Right forelimb (tissue), 1 donor: Measurements from ENCODE around the gene PTH1R.

Experiments
- DNase-seq: peaks from one replicate; pipeline ENCODE4 v3.0.0-alpha.2; 2018

PTH1R gene

DNA sequence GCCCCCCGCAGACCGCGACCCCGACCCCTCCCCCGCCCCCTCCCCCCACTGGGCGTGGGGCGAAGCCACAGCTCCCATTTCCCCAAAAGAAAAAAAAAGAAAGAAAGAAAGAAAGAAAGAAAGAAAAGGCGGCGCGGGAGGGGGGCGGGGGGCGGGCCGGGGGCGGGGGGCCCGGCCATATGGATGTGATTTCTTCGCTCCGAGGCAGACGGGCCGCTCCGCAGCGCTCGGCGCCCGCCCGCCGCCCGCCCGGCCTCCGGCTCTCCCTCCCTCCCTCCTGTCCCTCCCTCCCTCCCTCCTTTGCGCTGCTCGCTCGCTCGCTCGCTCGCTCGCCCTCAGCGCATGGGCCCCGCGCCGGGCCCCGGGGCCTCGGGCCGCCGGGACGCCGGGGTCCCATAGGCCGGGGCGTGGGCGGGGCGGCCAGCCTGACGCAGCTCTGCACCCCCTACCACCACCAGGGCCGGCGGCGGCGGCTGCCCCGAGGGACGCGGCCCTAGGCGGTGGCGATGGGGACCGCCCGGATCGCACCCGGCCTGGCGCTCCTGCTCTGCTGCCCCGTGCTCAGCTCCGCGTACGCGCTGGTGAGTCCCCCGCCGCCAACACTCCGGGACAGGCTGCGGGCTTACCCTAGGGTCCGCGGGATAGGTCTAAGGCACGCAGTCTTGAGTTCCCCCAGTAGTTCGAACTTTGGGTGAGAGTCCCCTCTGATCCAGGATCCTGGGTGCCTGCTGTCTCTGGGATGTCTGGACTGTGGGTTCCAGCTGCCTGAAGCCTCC lies 5.7 kb downstream of the PTH1R start:
- peak; percentile 70 for DNase-seq

DNA sequence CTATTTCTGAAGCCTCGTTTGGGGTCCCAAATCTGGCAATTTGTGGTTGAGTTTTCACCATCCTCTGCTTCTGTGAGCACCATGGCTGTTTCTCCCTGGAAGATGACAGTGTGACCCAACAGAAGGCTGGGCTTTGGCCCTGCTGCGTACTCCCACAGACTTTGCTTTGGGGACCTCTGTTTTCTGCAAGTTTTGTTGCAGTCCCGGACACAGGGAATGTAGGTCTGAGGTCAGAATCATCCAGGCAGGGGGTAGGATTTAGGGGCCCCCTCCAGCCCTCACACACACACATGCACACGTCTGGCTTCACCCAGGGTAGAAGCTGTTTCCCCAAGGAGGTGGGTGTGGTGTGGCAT lies 6.3 kb downstream of the PTH1R start:
- no peak for DNase-seq

DNA sequence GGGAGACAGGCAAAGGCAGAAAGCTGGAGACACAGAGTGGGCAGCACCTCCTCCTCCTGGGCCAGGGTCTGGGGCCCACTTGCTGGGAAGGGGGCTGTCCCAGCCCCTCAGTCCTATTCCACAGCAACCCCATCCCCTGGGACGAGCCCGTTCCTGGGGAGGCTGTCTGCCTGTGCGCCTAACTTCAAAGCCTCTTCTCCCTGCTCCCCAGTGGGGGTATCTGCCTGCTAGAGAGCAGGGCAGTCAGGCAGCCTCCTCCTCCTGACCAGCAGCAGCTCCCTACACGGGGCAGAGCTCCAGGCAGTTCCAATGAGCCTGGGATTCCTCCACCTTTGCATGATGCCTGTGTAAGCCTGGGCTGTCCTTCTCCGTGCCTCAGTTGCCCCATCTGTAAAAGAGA lies 6.9 kb downstream of the PTH1R start:
- DNase-seq: no peak

DNA sequence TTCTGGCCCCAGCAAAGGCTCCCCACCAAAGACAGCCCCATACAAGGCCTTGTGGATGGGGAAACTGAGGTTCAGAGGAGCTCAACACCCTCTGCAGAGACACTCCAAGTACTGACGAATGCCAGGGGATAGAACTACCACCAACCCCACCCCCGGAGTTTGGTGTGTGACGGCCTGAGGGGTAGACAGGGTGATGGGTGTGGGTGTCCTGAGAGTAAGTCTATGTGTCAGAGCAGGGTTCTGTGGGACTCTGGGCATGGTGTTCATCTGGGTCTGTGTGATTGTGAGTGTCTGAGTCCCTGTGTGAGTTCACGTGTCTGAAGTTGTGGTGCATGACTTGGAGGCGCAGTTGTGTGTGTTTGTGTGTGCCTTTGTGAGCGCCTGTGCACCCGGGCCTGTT lies 7.4 kb downstream of the PTH1R start:
- no peak for DNase-seq

DNA sequence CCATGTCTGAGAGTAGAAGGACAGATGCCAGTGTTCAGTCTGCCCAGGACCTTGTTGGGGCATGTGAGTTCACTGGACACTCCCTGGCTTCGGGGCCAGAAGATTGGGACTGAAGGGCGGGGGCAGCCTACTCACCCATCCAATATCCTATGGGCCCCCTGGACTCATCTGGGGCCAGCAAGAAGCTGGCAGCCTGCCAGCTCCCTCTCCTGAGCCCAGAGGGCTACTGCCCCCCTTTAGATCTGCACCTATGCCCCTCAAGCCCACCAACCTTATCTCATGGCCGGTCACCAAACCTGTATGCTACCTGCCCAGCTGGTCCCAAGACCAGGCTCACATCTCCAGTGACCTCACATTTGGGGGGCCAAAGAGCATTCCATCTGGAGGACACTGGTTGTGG lies 8.1 kb downstream of the PTH1R start:
- no peak for DNase-seq

DNA sequence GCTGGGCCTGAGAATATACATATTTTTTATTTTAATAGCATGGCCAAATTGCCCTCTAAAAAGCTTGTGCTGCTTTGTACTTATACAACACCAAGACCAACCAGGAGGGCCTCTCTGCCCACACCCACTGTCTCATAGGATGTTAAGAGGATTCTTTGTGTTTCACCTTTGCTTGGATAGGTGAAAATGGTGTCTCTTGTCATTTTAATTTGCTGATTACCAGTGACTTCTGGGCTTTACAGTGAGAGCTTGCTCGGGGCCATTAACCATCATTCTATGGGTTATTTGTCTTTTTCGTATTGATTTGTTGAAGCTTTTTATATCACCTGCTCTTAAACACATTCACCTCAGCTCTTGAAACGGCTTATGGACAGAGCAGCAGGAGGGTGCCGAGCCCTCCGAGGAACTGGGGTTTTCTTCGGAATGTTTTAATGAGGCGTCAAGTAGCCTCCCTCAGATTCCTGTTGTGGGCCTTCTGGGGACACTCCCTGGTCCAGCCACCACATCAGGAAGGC lies 10.5 kb downstream of the PTH1R start:
- no peak for DNase-seq

DNA sequence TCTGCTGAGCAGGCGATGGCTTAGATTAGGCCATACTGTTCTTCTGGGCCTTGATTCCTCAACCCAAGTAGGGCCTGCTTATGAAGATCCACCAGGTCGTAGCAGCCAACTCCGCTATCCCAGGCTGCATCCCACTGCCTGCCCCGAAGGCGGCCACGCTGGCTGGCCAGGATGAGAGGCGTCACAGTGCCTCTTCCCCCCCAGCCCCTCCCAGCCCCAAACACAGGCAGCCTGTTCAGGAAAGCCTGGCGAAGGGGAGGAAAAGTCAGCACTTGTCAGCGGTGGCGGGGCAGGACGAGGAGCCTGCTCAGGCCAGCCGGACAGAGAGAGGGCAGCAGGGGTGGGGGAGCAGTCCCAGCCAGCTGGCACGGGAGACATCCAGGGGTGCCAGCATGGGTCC lies 11.2 kb downstream of the PTH1R start:
- no peak for DNase-seq

DNA sequence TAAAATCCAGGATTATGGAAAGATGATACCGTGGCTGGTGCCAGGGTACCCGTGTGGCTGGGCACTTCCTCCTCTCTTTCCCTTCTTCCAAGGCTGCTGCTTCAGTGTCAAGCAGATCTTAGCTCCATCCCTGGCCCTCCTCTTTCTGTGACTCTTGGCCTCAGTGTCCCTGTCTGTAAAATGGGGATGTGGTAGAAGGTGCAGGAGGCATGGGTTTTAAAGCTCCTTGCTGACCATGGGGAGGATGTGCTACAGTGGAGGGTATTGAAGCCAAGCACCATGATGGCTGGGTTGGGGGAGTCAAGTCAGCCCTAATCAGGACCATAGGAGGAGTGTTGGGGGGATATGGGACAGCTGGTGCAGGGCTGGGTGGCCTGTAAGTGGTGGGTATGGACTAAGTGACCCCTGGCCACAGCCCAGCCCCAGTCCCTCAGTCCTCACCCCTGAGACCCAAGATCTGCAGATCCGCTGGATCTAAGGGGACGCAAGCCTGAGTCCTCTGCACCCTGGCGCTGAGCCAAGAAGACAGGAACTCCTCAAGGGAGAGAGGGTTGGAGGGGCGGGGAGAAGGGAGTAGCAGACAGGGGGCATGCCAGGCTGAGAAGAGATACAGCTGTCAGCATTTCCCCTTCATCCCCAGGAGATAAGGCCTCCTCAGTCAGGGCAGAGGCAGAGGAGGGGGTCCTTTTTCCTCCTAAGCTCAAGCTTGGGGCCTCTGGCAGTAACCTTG lies 12.0 kb downstream of the PTH1R start:
- no peak for DNase-seq

DNA sequence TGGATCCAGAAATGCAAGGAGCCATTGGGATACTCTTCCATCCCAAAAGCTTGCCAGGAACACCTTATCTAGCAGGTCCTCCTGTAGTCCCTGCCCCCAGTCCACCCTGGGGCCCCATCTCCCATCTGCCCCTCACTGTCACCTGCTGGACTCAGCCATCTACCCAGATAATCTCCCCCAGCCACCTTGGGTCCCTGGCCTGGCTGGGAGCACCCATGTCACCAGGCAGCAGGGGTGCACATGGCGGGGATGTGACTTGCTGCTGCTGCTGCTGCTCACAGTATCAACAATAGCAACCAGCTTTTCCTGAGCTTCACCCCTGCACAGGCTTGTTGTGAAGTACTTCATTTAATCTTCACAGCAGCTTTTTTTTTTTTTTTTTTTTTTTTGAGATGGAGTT lies 12.6 kb downstream of the PTH1R start:
- DNase-seq: no peak

DNA sequence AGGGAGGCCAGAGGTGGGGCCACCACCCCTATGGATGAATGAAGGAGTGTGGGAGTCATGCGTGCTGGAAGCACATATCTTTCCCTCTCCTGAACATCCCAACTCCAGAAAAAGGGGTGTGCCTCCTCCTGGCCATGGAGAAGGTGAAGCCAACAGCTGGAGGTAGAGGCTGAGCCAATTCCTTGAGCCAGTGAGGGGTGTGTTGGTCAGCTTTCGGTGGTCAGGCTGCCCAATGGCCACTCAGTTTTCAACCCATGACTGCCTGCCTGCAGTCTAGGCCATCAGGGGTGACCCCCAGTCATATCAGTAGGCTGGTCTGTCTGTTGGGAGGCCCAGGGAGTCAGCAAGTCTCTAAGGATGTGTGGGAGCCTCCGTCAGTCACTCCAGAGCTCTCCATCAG lies 13.6 kb downstream of the PTH1R start:
- no peak for DNase-seq

DNA sequence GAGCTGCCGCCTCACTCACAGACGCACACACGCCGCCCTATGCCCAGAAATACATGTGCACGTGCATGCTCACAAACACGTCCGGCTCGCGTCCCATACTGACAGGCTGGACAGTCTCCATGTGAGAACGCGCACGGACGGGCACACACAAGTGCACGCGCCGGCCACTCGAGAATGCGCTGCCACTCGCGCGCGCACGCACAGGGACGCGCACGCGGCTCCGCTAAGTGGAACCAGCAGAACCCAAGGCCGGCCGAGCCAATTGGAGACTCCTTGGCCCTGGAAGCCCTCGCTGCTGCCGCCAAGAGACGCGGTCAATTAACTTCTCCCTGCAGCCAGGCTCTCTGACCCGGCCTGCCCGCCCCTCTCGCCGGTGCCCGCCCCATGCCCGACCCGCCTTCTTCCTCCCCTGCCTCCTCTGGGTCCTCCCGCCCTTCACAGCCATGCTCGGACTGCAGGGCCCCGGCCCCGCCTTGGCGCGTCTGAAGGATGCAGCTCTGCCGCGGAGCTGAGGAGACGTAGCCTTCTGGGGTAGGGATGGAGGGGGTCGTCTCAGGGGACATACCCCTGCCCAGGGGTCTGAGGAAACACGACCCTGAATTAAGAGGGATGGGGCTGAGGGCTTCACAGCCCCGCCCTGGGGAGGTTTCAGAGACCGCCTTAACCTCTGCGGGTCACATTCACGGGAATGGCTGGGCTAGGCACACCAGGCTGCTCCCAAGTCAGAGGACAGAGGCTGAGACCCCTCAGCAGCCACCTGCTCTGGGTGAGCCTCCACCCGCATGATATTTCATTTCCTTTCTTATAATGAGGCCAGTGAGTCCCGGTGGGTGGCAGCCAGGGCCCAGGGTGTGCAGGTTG lies 15.0 kb downstream of the PTH1R start:
- DNase-seq: peak; percentile 84

DNA sequence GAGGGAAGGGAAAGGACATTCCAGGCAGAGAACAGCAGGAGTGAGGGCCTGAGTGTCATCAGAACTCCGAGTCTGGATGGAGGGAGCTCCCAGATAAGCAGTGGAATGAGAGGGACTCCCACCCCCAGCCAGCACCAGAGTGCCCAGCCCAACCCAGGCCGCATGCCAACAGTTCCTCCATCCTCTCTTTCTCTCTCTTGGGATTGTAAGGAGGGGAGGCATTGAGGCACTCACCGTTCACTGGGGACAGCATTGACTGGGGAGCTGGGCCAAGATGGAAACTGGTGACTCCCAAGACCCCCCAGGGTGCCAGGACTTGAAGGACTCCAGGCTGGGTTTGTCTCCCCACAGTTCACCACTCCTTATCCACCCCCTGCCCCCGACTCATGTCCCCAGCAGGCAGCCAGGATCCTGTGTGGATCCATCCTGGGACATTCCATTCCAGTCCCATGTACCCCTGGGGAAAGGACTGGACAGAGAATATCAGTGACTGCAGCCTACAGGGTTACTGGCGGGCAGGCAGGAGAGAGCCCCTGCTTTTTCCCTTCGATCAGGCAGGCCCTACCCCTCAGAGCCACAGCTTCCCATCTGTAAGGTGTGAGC lies 15.7 kb downstream of the PTH1R start:
- DNase-seq: no peak

DNA sequence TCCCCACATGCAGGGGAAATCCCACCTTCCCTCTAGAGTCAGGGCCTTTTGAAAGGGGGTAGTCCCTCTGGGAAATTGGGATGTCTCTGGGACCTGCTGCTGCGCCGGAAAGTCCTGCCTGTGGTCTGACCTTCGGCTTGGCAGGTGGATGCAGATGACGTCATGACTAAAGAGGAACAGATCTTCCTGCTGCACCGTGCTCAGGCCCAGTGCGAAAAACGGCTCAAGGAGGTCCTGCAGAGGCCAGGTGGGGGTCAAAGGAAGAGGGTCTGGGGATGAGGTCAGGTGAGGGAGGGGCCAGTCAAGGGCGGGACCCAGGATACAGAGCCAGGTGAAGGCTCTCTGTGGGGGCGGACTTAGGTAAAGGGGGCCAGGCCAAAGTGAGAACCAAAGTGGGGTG lies 16.2 kb downstream of the PTH1R start:
- DNase-seq: no peak

DNA sequence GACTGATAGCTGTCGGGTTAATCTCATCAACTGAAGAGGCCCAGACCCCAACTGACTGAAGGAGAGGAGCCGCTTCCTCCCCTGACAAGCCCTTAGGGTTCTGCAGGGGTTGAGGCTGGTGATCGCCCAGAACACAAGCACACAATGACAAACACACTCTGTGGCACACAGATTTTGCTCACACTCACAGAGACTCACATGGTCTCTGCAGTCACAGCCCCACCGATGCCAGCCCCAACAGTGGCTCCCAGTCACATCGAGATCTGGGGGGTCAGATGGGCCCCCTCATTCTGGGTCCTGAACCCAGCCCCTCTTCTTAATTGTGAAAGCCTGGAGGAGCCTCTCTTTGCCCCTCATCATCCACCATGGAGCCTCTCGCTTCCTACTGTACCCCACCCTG lies 16.7 kb downstream of the PTH1R start:
- no peak for DNase-seq

DNA sequence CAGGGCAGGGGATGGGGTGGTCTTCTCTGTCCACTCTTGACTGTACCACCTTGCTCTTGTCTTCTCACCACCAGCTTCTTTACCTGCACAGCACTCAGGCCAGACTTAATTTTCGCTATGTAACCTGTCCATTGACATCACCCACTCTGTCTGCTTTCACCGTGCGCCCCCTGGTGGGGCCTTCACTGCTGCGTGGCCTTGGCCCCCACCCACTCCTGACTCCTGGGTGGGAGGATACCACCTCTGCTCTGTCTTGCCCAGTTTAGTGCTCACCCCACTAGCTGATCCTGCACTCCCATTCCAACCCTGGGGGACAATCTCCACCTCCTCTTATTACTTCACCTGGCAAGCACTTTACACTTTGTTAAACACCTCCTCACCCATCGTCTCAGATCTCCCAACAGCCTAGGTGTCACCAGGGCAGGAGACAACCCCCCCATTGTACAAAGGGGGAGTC lies 17.7 kb downstream of the PTH1R start:
- DNase-seq: peak; percentile 83

DNA sequence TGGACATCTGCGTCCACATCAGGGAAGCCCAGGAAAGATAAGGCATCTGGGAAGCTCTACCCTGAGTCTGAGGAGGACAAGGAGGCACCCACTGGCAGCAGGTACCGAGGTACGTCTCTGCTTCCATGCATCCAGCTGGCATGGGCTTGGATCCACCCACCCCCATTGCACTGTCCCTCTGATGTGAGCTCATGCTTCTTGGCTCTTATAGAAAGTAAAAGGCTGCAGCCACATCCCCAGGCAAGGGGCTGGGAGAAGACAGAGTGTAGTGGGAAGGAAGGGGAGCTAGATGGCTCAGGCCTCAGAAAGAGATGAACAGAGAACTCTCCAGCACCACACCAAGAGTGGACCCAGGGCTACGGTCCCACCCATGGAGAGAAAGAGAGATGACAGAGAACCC lies 18.2 kb downstream of the PTH1R start:
- DNase-seq: no peak

DNA sequence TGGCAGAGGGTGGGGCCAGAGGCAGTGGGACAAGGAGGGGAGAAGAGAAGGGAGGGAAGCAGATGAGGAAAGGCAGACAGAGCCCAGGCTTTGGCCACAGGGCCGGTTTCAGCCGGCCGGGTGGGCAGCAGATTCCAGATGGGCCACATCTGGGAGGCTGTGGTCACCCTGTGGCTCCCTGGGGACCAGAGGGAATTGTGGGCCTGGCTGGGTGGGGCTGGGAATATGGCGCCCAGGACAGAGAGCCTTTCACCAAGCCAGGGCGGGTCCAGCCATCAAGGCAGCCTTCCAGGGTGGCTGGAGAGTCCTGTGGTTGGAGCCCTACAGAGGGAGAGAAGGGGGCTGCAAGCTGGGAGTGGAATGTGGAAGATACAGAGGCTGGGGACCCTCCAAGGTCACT lies 18.9 kb downstream of the PTH1R start:
- peak; percentile 67 for DNase-seq

DNA sequence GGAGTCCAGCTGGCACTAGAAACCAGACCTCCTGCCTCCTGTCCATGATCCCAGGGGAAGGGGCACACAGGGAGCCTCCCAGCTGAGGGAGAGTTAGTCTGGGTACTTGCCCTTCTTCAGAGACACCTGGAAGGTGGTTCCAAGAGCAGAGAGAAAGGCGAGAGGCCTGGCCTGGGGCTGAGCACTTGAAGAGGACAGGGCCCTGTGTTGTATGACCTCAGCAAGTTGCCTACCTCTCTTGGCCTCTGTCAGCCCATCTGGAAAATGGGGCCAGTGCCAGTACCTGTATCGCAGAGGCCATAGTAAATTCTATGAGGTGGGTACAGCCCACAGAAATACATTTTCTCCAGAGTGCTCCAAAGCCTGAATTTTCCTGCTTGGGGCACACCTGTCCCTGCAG lies 19.5 kb downstream of the PTH1R start:
- peak; percentile 40 for DNase-seq

DNA sequence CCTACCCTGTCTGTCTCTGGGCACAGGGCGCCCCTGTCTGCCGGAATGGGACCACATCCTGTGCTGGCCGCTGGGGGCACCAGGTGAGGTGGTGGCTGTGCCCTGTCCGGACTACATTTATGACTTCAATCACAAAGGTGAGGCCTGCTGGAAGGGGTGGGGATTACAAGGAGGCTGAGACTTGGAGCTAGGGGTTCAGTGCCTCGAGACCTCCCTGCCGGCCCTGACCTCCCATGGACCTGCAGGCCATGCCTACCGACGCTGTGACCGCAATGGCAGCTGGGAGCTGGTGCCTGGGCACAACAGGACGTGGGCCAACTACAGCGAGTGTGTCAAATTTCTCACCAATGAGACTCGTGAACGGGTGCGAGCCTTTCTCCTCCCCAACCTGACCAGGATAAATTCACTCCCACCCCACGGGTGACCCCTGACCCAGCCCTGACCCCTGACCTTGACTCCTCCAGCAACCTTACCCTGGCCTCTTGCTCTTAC lies 20.4 kb downstream of the PTH1R start:
- peak; percentile 45 for DNase-seq

DNA sequence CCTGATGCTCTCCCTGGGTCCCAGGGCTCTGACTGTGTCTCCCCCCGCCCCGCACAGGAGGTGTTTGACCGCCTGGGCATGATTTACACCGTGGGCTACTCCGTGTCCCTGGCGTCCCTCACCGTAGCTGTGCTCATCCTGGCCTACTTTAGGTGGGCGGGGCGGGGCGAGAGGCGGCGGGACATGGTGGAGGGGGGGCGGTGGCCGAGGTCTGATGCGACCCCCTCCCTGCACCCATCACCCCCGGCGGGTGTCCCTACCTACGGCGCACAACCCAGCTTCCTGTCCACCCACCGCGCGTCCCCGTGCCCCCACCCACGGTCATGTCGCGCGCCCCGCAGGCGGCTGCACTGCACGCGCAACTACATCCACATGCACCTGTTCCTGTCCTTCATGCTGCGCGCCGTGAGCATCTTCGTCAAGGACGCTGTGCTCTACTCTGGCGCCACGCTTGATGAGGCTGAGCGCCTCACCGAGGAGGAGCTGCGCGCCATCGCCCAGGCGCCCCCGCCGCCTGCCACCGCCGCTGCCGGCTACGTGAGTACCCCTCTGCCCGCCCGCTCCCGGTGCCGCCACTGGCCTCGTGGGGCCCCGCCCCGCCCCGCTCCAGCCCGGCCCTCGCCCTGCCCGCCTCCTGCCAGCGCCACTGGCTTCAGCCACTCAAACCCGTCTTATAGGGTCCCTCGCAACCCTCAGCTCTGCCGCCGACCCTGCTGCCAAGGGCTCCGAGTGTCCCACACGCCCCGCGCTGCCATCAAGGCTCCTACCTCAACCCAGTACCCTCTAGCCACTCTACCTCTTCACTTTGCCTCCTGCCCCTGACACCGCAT lies 21.0 kb downstream of the PTH1R start:
- DNase-seq: peak; percentile 56

DNA sequence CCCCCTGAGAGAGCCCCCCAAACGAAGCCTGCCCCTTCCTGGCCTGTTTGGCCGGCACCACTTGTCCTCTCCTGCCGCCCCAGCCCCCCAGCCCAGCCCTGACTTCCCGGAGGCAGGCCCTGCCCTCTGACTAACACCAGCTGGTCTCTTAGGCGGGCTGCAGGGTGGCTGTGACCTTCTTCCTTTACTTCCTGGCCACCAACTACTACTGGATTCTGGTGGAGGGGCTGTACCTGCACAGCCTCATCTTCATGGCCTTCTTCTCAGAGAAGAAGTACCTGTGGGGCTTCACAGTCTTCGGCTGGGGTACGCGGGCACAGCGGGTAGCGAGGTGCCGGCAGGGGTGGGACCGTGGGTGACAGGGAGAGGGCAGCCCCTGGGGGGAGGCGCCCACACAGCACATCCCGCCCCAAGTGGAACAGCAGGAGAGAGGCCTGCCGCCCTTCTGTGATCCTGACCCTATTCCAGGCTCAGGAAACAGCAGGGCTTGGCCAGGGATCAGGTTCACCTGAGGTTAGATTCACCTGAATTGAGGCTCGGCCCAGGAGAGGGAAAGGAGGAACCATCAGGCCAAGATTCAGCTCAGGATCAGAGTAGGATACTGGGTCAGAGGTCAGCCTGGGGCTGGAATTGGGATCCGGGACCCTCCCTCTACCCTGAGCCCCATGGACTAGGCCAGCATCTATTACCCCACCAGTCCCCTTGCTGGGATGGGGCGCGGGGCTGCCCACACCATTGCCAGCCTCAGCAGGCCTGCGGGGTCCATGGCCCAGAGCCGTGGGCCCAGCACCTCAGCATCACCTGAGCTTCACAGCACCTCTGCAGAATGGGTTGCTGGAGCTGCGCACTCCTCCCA lies 21.9 kb downstream of the PTH1R start:
- peak; percentile 50 for DNase-seq
